Astrocyte (in vitro differentiated cells and primary cell): ENCODE results near the gene CNTNAP5. TPM values are rescaled to one million over a fixed set of nuclear protein-coding genes. Genes with fewer than 3 reads are reported as not detected.

Experiments
- DNase-seq: peaks from one replicate; pipeline ENCODE4 v3.0.0-alpha.2; 2010; ENCODE audit warnings: low read depth
- FAIRE-seq: peaks from 2 replicates; lab custom pipeline; 2011; peaks lifted over from hg19 to GRCh38; lab: Jason Lieb, UNC
- H2AFZ ChIP-seq: 2 replicates; pipeline ENCODE4 v1.6.0; 2012; ENCODE audit warnings: low read depth, low read length, inconsistent platforms
- H3K27ac ChIP-seq: 2 replicates; pipeline ENCODE4 v1.5.1; 2011; ENCODE audit warnings: low read depth, low read length, inconsistent platforms
- H3K27me3 ChIP-seq: 2 replicates; pipeline ENCODE4 v1.6.0; 2011; ENCODE audit warnings: low read length, inconsistent platforms; ENCODE audit not compliant: insufficient read depth
- H3K36me3 ChIP-seq: 2 replicates; pipeline ENCODE4 v1.5.1; 2011; ENCODE audit warnings: low read length, inconsistent platforms; ENCODE audit not compliant: insufficient read depth
- H3K4me1 ChIP-seq: 2 replicates; pipeline ENCODE4 v1.5.1; 2011; ENCODE audit warnings: low read length, inconsistent platforms; ENCODE audit not compliant: insufficient read depth
- H3K4me2 ChIP-seq: 2 replicates; pipeline ENCODE4 v1.6.0; 2012; ENCODE audit warnings: low read length, inconsistent platforms
- H3K4me3 ChIP-seq: 2 replicates; pipeline ENCODE4 v1.5.1; 2011; ENCODE audit warnings: low read depth, mild to moderate bottlenecking, low read length, inconsistent platforms; ENCODE audit not compliant: insufficient read depth
- H3K79me2 ChIP-seq: 2 replicates; pipeline ENCODE4 v1.6.0; 2012; ENCODE audit warnings: mild to moderate bottlenecking, low read length, inconsistent platforms; ENCODE audit not compliant: insufficient read depth
- H3K9ac ChIP-seq: 2 replicates; pipeline ENCODE4 v1.6.0; 2012; ENCODE audit warnings: mild to moderate bottlenecking, low read length, inconsistent platforms
- H3K9me3 ChIP-seq: 2 replicates; pipeline ENCODE4 v1.5.1; 2012; ENCODE audit warnings: low read depth, mild to moderate bottlenecking, low read length, inconsistent platforms; ENCODE audit not compliant: insufficient read depth
- H4K20me1 ChIP-seq: 2 replicates; pipeline ENCODE4 v1.6.0; 2012; ENCODE audit warnings: low read length, inconsistent platforms; ENCODE audit not compliant: insufficient read depth
- H3K27ac Mint-ChIP-seq: one replicate; pipeline ENCODE4 v1.8.0; 2021; ENCODE audit warnings: mild to moderate bottlenecking, mixed read lengths; ENCODE audit not compliant: unreplicated experiment
- H3K27me3 Mint-ChIP-seq: one replicate; pipeline ENCODE4 v1.8.0; 2021; ENCODE audit warnings: low read depth, mixed read lengths; ENCODE audit not compliant: unreplicated experiment
- H3K36me3 Mint-ChIP-seq: one replicate; pipeline ENCODE4 v1.8.0; 2021; ENCODE audit warnings: low read depth, mixed read lengths; ENCODE audit not compliant: unreplicated experiment
- H3K4me1 Mint-ChIP-seq: one replicate; pipeline ENCODE4 v1.8.0; 2021; ENCODE audit warnings: low read depth, mixed read lengths; ENCODE audit not compliant: unreplicated experiment
- H3K4me3 Mint-ChIP-seq: one replicate; pipeline ENCODE4 v1.8.0; 2021; ENCODE audit warnings: mild to moderate bottlenecking, moderate library complexity, mixed read lengths; ENCODE audit not compliant: unreplicated experiment
- H3K9me3 Mint-ChIP-seq: one replicate; pipeline ENCODE4 v1.8.0; 2021; ENCODE audit warnings: mild to moderate bottlenecking, mixed read lengths; ENCODE audit not compliant: unreplicated experiment
- EZH2 ChIP-seq: IDR thresholded peaks from 2 replicates; pipeline ENCODE4 v1.6.1; 2012; ENCODE audit warnings: mild to moderate bottlenecking, low read length, inconsistent platforms; ENCODE audit not compliant: insufficient read depth
- total RNA-seq: library from RNA; stranded (reverse); gene quantifications from 2 replicates; pipeline ENCODE4 v1.2.1, GENCODE V29; 2021
- TF ChIP-seq, protein P1 (sequence below): IDR thresholded peaks from 2 replicates; pipeline ENCODE4 v1.5.1; 2011; ENCODE audit warnings: low read depth, mild to moderate bottlenecking, inconsistent platforms, low read length, moderate library complexity; ENCODE audit not compliant: insufficient read depth

Gene CNTNAP5
- total RNA-seq, 1 donor from 2014 or later: 0.30 TPM

DNA sequence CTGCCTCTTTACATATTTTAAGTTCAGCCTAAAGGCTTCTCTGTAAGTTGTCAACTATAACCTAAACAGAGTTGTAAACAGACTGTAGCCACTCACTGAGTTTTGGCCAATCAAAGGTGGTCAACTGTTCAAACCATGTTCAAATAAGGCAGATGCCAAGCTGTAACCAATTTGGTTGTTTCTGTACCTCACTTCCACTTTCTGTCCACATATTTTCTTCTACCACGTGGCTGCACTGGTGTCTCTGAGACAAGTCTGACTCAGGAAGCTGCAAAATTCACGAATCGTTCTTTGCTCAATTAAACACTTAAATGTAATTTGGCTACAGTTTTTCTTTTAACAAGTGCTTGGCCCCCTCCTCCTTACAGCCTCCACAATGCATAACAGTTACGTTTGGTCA, 555.2 kb downstream of the CNTNAP5 start:
- Histone ChIP-seq H3K9me3 (no peaks in the 10 kb centered on the region), H4K20me1 (no peaks in the 10 kb centered on the region)

DNA sequence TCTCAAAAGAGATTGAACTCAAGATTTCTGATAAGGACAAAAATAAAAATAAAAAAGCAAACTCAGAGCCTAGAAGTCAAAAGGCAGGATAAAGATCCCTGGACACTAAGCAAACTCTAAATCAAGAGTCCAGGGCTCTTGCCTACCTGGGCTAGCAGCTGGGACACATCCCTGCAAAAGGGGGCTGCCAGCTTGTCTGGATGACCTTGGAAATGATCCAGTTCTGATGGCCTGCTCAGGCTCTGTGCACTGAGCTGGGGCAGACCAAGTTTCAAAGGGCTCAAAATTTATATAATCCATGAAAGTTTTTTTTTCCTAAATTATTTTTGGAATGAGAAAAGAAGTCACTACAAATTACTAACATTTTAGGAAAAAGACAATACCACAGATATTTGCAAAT, 557.3 kb downstream of the CNTNAP5 start:
- Histone ChIP-seq H3K4me2 (no peak overlapping the region), H3K4me1 (no peaks in the 10 kb centered on the region), H3K4me3 (no peak overlapping the region), H3K27me3 (no peaks in the 10 kb centered on the region), H4K20me1 (no peaks in the 10 kb centered on the region), H3K27ac (no peak overlapping the region), H3K36me3 (no peaks in the 10 kb centered on the region), H3K9ac (no peak overlapping the region), H2AFZ (no peak overlapping the region), H3K9me3 (peaks cover 5% of the 10 kb centered on the region), H3K79me2 (no peaks in the 10 kb centered on the region)
- FAIRE-seq: no peak
- H3K4me1 Mint-ChIP-seq: peaks cover 1% of the 10 kb centered on the region
- TF ChIP-seq, protein P1, sequence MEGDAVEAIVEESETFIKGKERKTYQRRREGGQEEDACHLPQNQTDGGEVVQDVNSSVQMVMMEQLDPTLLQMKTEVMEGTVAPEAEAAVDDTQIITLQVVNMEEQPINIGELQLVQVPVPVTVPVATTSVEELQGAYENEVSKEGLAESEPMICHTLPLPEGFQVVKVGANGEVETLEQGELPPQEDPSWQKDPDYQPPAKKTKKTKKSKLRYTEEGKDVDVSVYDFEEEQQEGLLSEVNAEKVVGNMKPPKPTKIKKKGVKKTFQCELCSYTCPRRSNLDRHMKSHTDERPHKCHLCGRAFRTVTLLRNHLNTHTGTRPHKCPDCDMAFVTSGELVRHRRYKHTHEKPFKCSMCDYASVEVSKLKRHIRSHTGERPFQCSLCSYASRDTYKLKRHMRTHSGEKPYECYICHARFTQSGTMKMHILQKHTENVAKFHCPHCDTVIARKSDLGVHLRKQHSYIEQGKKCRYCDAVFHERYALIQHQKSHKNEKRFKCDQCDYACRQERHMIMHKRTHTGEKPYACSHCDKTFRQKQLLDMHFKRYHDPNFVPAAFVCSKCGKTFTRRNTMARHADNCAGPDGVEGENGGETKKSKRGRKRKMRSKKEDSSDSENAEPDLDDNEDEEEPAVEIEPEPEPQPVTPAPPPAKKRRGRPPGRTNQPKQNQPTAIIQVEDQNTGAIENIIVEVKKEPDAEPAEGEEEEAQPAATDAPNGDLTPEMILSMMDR: no peak
- TF ChIP-seq EZH2: no peak
- no peaks in the 10 kb centered on the region for H3K27me3 Mint-ChIP-seq
- no peaks in the 10 kb centered on the region for H3K36me3 Mint-ChIP-seq
- H3K4me3 Mint-ChIP-seq: no peak overlapping the region
- H3K27ac Mint-ChIP-seq: no peak overlapping the region
- no peaks in the 10 kb centered on the region for H3K9me3 Mint-ChIP-seq
- DNase-seq: no peak

More for the DNA sequence above, 555.2 kb downstream of the CNTNAP5 start:
- Histone ChIP-seq H3K4me1 (no peaks in the 10 kb centered on the region), H3K4me2 (no peak overlapping the region), H3K27ac (no peak overlapping the region), H3K27me3 (no peaks in the 10 kb centered on the region), H3K36me3 (no peaks in the 10 kb centered on the region), H3K79me2 (no peaks in the 10 kb centered on the region), H3K4me3 (no peak overlapping the region), H2AFZ (no peak overlapping the region), H3K9ac (no peak overlapping the region)
- H3K27me3 Mint-ChIP-seq: no peaks in the 10 kb centered on the region
- no peaks in the 10 kb centered on the region for H3K9me3 Mint-ChIP-seq
- no peaks in the 10 kb centered on the region for H3K4me1 Mint-ChIP-seq
- DNase-seq: no peak
- no peaks in the 10 kb centered on the region for H3K36me3 Mint-ChIP-seq
- no peak overlapping the region for H3K27ac Mint-ChIP-seq
- H3K4me3 Mint-ChIP-seq: no peak overlapping the region
- TF ChIP-seq, protein P1: no peak
- TF ChIP-seq EZH2: no peak
- FAIRE-seq: no peak

DNA sequence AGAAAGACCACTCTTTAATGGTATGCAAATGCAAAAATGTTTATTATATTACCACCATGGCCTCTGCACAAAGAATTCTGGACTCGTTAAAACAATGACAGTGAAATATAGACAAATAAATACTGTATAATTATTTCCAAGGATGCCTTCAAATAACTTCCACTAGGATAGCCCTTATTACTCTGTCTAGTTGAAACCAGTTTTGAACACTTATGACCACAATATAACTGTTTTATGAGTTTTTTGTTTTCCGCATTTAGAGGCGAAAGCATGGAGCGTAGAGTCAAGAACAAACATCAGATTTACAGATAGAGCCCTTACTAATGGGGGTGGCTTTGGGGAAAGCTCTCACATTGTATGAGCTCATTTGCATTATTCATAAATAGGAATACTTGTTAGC, 559.5 kb downstream of the CNTNAP5 start:
- H3K27me3 Mint-ChIP-seq: no peaks in the 10 kb centered on the region
- no peaks in the 10 kb centered on the region for H3K79me2 ChIP-seq
- no peak overlapping the region for H3K4me2 ChIP-seq
- H3K9ac ChIP-seq: no peak overlapping the region
- FAIRE-seq (no peak), DNase-seq (no peak)
- no peak overlapping the region for H2AFZ ChIP-seq
- no peaks in the 10 kb centered on the region for H3K27me3 ChIP-seq
- peaks cover 1% of the 10 kb centered on the region for H3K4me1 Mint-ChIP-seq
- H3K27ac ChIP-seq: no peak overlapping the region
- H3K36me3 Mint-ChIP-seq: no peaks in the 10 kb centered on the region
- H3K4me1 ChIP-seq: no peaks in the 10 kb centered on the region
- H3K4me3 Mint-ChIP-seq: no peak overlapping the region
- no peak for TF ChIP-seq EZH2
- TF ChIP-seq, protein P1: no peak
- no peaks in the 10 kb centered on the region for H3K9me3 Mint-ChIP-seq
- H3K27ac Mint-ChIP-seq: no peak overlapping the region
- H3K4me3 ChIP-seq: no peak overlapping the region
- no peaks in the 10 kb centered on the region for H3K36me3 ChIP-seq
- no peaks in the 10 kb centered on the region for H4K20me1 ChIP-seq
- H3K9me3 ChIP-seq: peaks cover 7% of the 10 kb centered on the region
